ENCODE results near the gene TMEM183A. TPM values are rescaled to one million over a fixed set of nuclear protein-coding genes. Genes with fewer than 3 reads are reported as not detected.

The TMEM183A gene, protein sequence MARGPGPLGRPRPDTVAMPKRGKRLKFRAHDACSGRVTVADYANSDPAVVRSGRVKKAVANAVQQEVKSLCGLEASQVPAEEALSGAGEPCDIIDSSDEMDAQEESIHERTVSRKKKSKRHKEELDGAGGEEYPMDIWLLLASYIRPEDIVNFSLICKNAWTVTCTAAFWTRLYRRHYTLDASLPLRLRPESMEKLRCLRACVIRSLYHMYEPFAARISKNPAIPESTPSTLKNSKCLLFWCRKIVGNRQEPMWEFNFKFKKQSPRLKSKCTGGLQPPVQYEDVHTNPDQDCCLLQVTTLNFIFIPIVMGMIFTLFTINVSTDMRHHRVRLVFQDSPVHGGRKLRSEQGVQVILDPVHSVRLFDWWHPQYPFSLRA
- 90.4 and 102 TPM in 2 replicates for total RNA-seq

DNA sequence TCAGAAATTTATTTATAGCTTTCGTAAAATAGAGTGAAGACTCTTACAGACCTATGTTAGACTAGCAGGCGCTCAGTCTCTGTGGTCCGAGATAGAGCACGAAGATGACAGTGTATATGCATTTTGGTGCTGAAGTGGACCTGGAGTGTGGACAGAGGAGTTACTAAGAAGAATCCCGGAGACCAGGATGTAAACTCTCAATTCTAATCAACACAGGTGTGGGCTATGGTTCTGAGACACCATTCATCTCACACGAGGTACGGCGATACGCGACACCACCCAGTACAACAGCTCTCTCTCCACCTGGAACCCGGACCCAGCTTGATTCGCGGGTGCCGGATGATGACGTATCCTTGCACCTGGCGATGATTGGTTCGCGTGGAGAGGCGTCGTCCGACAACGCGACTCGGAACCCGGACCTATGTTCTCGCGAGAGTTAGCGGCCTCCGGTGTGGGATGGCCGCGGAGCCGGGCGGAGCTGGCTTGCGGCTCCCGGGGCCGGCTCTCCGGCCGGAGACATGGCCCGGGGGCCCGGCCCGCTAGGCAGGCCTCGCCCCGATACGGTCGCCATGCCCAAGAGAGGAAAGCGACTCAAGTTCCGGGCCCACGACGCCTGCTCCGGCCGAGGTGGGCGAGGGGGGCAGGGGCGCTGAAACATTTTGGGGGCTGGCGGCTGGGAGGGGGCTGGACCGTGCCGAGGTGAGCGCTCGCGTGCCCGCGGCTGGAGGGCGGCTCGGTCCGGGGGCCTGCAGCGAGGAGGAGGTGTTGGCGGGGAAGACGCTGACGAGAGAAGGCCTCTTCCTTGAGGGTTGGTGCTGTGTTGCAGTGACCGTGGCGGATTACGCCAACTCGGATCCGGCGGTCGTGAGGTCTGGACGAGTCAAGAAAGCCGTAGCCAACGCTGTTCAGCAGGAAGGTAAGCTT, at the start of gene TMEM183A:
TSS of gene TMEM183A (plus strand) at position 427 of the 924 bp plus-strand sequence. CDS start at position 519, 92 bp downstream.

DNA sequence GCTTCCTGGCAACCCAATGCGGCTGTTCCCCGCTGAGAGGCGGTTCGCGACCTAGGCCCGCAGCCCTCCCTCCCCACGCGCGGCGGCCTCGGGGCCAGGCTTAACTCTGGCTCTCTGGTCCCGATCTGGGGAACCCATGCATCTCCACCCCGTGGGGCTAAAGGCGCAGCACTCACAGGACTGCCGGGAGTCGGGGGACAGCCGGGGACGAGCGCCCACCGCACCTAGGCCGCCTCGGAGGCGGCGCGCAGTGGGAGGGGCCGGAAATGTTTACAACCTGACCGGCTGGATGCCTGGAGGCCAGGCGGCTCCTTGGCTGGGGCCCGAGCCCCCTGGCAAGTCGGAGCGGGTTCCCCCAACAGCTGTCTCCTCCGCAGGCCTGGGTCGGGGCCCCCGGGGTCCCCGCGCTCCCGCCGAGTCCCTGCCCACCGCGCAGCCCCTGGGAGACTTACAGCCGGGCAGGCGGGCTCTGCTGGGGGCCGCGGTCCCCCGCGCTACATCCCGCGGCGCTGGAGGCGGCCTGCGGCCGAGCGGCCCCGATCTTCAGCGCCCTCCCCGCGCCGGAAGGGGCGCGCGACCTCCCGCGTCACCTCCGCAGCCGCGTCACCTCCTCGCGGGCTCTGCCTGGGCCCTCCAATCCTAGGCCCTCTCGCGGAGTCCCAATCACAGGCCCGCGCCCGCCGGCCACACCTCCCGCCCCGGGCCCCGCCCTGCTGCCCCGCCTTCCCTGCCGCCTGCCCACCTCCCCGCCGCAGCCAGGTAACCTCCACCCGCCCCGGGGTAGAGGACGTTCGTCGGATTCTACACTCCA, 49.2 kb upstream of the TMEM183A start, which contains the start of gene ADIPOR1:
TSS of gene ADIPOR1 (minus strand) at position 580 of the 811 bp plus-strand sequence. CDS start 7,242 bp downstream, outside the sequence.

DNA sequence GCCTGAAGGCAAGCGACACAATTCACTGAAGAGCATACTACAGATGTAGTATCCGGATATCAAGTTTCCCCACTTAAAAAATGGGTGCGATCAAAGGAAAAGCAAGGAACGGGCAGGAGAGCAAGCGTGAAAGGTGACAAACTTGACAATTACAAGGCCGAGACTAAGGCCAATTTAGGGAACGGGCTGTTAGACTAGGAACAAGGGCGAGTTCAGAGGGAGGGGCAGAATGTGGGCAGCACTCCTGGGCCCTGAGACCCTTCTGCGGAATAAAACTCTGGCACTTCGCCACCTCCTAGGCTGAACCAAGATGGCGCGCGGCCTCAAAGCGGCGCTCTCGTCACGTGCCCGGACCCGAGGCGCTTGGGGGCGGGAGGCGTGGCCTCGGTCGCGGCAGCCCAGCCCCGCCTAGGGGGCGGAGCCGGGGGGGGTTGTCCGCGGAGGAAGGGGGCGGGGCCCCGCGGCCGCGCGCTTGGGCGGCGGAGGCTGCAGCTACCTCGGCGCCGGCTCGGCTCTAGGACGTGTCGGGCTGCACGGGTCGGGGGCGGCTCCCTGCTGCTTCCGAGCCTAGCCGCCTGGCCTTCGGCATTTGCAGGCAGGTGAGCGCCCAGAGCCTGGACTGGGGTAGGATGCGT, 19.0 kb downstream of the TMEM183A start, which contains the start of gene PPFIA4:
TSS of gene PPFIA4 (plus strand) at position 461 of the 635 bp plus-strand sequence. CDS start 12,518 bp downstream, outside the sequence.

Other genes with a start within 250 kb of the TMEM183A start
- gene KDM5B, start 199.0 kb upstream of the TMEM183A start, total RNA-seq: 47.8 and 60.0 TPM in 2 replicates
- not detected in 2 replicates for gene PCAT6, start 196.4 kb upstream of the TMEM183A start, total RNA-seq
- gene RABIF, start 118.2 kb upstream of the TMEM183A start, total RNA-seq: 5.3 and 6.6 TPM in 2 replicates
- gene KLHL12, start 80.1 kb upstream of the TMEM183A start, total RNA-seq: 24.6 and 26.2 TPM in 2 replicates
- 72.4 and 82.3 TPM in 2 replicates for gene ADIPOR1, start 49.1 kb upstream of the TMEM183A start, total RNA-seq
- gene CYB5R1, start 40.1 kb upstream of the TMEM183A start, total RNA-seq: 19.0 and 27.2 TPM in 2 replicates
- 2.3 and 7.0 TPM in 2 replicates for gene PPFIA4, start 19.1 kb downstream of the TMEM183A start, total RNA-seq
- not detected in 2 replicates for gene MYOG, start 78.6 kb downstream of the TMEM183A start, total RNA-seq
- 0.37 and 0.59 TPM in 2 replicates for gene ADORA1, start 120.4 kb downstream of the TMEM183A start, total RNA-seq
- gene MYBPH, start 168.5 kb downstream of the TMEM183A start, total RNA-seq: 0.37 and 0.39 TPM in 2 replicates
- gene CHI3L1, start 179.3 kb downstream of the TMEM183A start, total RNA-seq: 4.5 and 78.6 TPM in 2 replicates
- not detected in 2 replicates for gene CHIT1, start 222.3 kb downstream of the TMEM183A start, total RNA-seq

Measured in subcutaneous preadipocyte (primary cell).